CD8-positive, alpha-beta memory T cell (primary cell): ENCODE results near the gene ZFR. TPM values are rescaled to one million over a fixed set of nuclear protein-coding genes. Genes with fewer than 3 reads are reported as not detected.
A peak's percentile ranks its signal among the peaks of the same experiment; 100 is the strongest.

Experiments
- CTCF ChIA-PET: fragments of 350-600 bp; sonication (Branson Sonifier 250); formaldehyde crosslinking; loops from one replicate; lab custom pipeline; 2021; ENCODE audit warnings: antibody characterized with exemption; lab: Charles Lee
- POLR2A ChIA-PET: fragments of 350-600 bp; sonication (Branson Sonifier 250); formaldehyde crosslinking; loops from one replicate; lab custom pipeline; 2021; ENCODE audit warnings: antibody characterized with exemption; lab: Charles Lee
- DNase-seq, 5 donors: peaks; one replicate each; pipeline versions ENCODE4 v3.0.0 to v3.0.0-alpha.2; 2020 to 2022; ENCODE audit warnings: mixed read lengths in 1 of 5
- H3K27ac ChIP-seq: one replicate; pipeline ENCODE4 v1.7.0; 2013; ENCODE audit warnings: low read depth, mild to moderate bottlenecking, low read length, moderate library complexity
- H3K27me3 ChIP-seq: 2 replicates; pipeline ENCODE4 v1.7.0; 2013; ENCODE audit warnings: low read length, mild to moderate bottlenecking; ENCODE audit not compliant: insufficient read depth, poor library complexity, severe bottlenecking
- H3K36me3 ChIP-seq: 2 replicates; pipeline ENCODE4 v1.7.0; 2013; ENCODE audit warnings: mild to moderate bottlenecking, low read length, moderate library complexity; ENCODE audit not compliant: insufficient read depth
- H3K4me1 ChIP-seq: 2 replicates; pipeline ENCODE4 v1.7.0; 2013; ENCODE audit warnings: mild to moderate bottlenecking, low read length, moderate library complexity; ENCODE audit not compliant: insufficient read depth
- H3K4me3 ChIP-seq: 2 replicates; pipeline ENCODE4 v1.7.0; 2013; ENCODE audit warnings: mild to moderate bottlenecking, low read length
- H3K9me3 ChIP-seq: 2 replicates; pipeline ENCODE4 v1.7.0; 2013; ENCODE audit warnings: mild to moderate bottlenecking, low read length
- H3K27ac Mint-ChIP-seq, 8 donors: one replicate each; pipeline ENCODE4 v1.8.0; 2020 to 2021; ENCODE audit warnings: mixed read lengths in 8 of 8, mild to moderate bottlenecking in 6 of 8, inconsistent platforms in 3 of 8, moderate library complexity in 3 of 8
- H3K27me3 Mint-ChIP-seq, 2 donors: one replicate each; pipeline ENCODE4 v1.8.0; 2020 to 2021; ENCODE audit warnings: mixed read lengths in 2 of 2, mild to moderate bottlenecking in 1 of 2, moderate library complexity in 1 of 2
- H3K36me3 Mint-ChIP-seq, 3 donors: one replicate each; pipeline ENCODE4 v1.8.0; 2020 to 2021; ENCODE audit warnings: mixed read lengths in 3 of 3, inconsistent platforms in 1 of 3, mild to moderate bottlenecking in 1 of 3
- H3K4me1 Mint-ChIP-seq, 3 donors: one replicate each; pipeline ENCODE4 v1.8.0; 2020 to 2021; ENCODE audit warnings: mixed read lengths in 3 of 3, inconsistent platforms in 1 of 3, mild to moderate bottlenecking in 1 of 3
- H3K4me3 Mint-ChIP-seq, 7 donors: one replicate each; pipeline ENCODE4 v1.8.0; 2020 to 2021; ENCODE audit warnings: mixed read lengths in 7 of 7, mild to moderate bottlenecking in 6 of 7, moderate library complexity in 4 of 7, inconsistent platforms in 2 of 7
- H3K9me3 Mint-ChIP-seq, 5 donors: one replicate each; pipeline ENCODE4 v1.8.0; 2020 to 2022; ENCODE audit warnings: mixed read lengths in 5 of 5, mild to moderate bottlenecking in 3 of 5, moderate library complexity in 2 of 5, inconsistent platforms in 1 of 5
- polyA plus RNA-seq: library from polyadenylated mRNA; unstranded; fragments of 300-500 nt; fragmentation: Illumina TruSeq; gene quantifications from one replicate; pipeline ENCODE4 v1.2.3, GENCODE V29; 2021
- total RNA-seq, 2 experiments: library from RNA; stranded (reverse); gene quantifications; one replicate each; pipeline ENCODE4 v1.2.3, GENCODE V29; 2021

Gene ZFR
- total and polyA plus RNA-seq, 3 experiments from 2014 or later = 83.4 to 88.3 (median 87.5) TPM

DNA sequence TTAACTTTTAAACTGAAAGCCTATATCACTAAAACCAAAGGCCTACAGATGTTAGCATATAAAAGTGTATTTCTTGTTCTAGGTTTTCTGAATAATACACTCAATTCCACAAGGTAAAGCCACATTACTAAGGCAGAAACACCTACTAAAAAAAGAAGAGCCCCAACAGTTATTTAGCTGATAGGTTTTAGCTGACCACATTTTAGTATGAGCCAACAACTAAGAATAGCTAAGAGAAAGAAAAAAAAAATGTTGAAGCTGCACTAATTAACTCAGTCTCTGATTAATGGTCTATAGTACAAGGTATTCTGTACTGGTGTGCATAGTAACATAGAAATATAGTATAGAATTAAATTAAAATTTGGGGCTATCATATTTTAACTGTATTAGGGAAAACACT is 23.5 kb downstream of the ZFR start:
- peaks cover 44 to 77% (median 63%) of the 10 kb centered on the region in 3 donors for H3K4me1 Mint-ChIP-seq
- DNase-seq = no peak
- Histone ChIP-seq H3K4me3 (no peak overlapping the region), H3K4me1 (peaks cover 11% of the 10 kb centered on the region), H3K27me3 (no peaks in the 10 kb centered on the region), H3K27ac (no peak overlapping the region), H3K9me3 (no peaks in the 10 kb centered on the region), H3K36me3 (peaks cover 11% of the 10 kb centered on the region)
- H3K27ac Mint-ChIP-seq = peak overlapping the region in 4 of 8 donors; percentile 1 to 36 (median 32)
- ChIA-PET POLR2A (no interaction called here), CTCF (no interaction called here)
- H3K36me3 Mint-ChIP-seq = peaks cover 2 to 56% (median 8%) of the 10 kb centered on the region in 3 donors
- H3K27me3 Mint-ChIP-seq = no peaks in the 10 kb centered on the region
- no peak overlapping the region for H3K4me3 Mint-ChIP-seq
- peaks cover 0 to 2% (median 1%) of the 10 kb centered on the region in 5 donors for H3K9me3 Mint-ChIP-seq

DNA sequence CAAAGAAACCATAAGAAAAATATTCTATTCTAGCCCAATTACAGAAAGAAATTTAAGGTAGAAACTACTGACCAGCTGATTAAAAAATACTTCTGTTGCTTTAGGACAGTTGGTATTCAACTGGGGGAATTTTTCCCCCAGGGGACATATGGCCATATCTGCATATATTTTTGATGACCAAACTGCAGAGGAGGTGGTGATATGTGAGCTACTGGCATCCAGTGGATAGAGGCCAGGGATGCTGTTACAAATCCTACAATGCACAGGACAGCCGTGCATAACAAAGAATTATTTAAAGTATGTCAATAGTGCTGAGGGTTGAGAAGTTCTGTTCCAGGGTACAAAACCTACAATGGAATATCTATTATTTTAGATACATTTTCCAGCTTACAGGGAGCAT is 24.0 kb downstream of the ZFR start:
- H3K27me3 ChIP-seq = no peaks in the 10 kb centered on the region
- Mint-ChIP-seq H3K27me3 (no peaks in the 10 kb centered on the region), H3K9me3 (no peaks in the 10 kb centered on the region), H3K4me1 (peaks cover 45 to 74% (median 62%) of the 10 kb centered on the region in 3 donors), H3K36me3 (peaks cover 0 to 61% (median 7%) of the 10 kb centered on the region in 3 donors), H3K4me3 (no peak overlapping the region), H3K27ac (peak overlapping the region in 5 of 8 donors; percentile 3 to 59 (median 38))
- no peak overlapping the region for H3K4me3 ChIP-seq
- peaks cover 11% of the 10 kb centered on the region for H3K36me3 ChIP-seq
- no peak overlapping the region for H3K27ac ChIP-seq
- peaks cover 11% of the 10 kb centered on the region for H3K4me1 ChIP-seq
- DNase-seq = no peak
- CTCF ChIA-PET = no interaction called here
- POLR2A ChIA-PET = no interaction called here
- no peaks in the 10 kb centered on the region for H3K9me3 ChIP-seq

GRCh38 chr5:32419791-32420190 is 24.7 kb downstream of the ZFR start:
- Histone ChIP-seq H3K27me3 (no peaks in the 10 kb centered on the region), H3K4me1 (peaks cover 11% of the 10 kb centered on the region), H3K27ac (no peak overlapping the region), H3K9me3 (no peaks in the 10 kb centered on the region), H3K4me3 (no peak overlapping the region), H3K36me3 (peaks cover 14% of the 10 kb centered on the region)
- no peak for DNase-seq
- peaks cover 0 to 65% (median 7%) of the 10 kb centered on the region in 3 donors for H3K36me3 Mint-ChIP-seq
- no peak overlapping the region for H3K4me3 Mint-ChIP-seq
- no peaks in the 10 kb centered on the region for H3K9me3 Mint-ChIP-seq
- ChIA-PET POLR2A (no interaction called here), CTCF (no interaction called here)
- no peak overlapping the region for H3K27ac Mint-ChIP-seq
- H3K27me3 Mint-ChIP-seq = no peaks in the 10 kb centered on the region
- H3K4me1 Mint-ChIP-seq = peaks cover 42 to 66% (median 59%) of the 10 kb centered on the region in 3 donors

GRCh38 chr5:32413466-32414263 is 30.9 kb downstream of the ZFR start:
- POLR2A ChIA-PET = no interaction called here
- no peaks in the 10 kb centered on the region for H3K4me1 ChIP-seq

GRCh38 chr5:32410630-32411029 is 33.9 kb downstream of the ZFR start:
- no peak overlapping the region for H3K27ac ChIP-seq
- no peaks in the 10 kb centered on the region for H3K27me3 Mint-ChIP-seq
- no peak for DNase-seq
- H3K27me3 ChIP-seq = no peaks in the 10 kb centered on the region
- H3K36me3 Mint-ChIP-seq = peaks cover 4 to 84% (median 23%) of the 10 kb centered on the region in 3 donors
- no peaks in the 10 kb centered on the region for H3K4me1 ChIP-seq
- H3K27ac Mint-ChIP-seq = peak overlapping the region in 3 of 8 donors; percentile 4 to 58 (median 13)
- no peak overlapping the region for H3K4me3 ChIP-seq
- H3K36me3 ChIP-seq = peaks cover 53% of the 10 kb centered on the region
- ChIA-PET CTCF (interaction anchor here (1.2 to 1.4 kb wide), 3 partner anchors 13 to 179 kb away, joined by 3 to 4 read pairs (median 4); no protein-coding TSS in a partner anchor), POLR2A (no interaction called here)
- peaks cover 10 to 25% (median 13%) of the 10 kb centered on the region in 3 donors for H3K4me1 Mint-ChIP-seq
- no peaks in the 10 kb centered on the region for H3K9me3 ChIP-seq
- H3K4me3 Mint-ChIP-seq = no peak overlapping the region
- no peaks in the 10 kb centered on the region for H3K9me3 Mint-ChIP-seq

More at GRCh38 chr5:32413466-32414263, 30.9 kb downstream of the ZFR start:
- no peak overlapping the region for H3K4me3 Mint-ChIP-seq
- no peak for DNase-seq
- H3K36me3 Mint-ChIP-seq = peaks cover 4 to 83% (median 16%) of the 10 kb centered on the region in 3 donors
- Histone ChIP-seq H3K36me3 (peaks cover 42% of the 10 kb centered on the region), H3K4me3 (no peak overlapping the region), H3K9me3 (no peaks in the 10 kb centered on the region), H3K27ac (no peak overlapping the region), H3K27me3 (no peaks in the 10 kb centered on the region)
- H3K27me3 Mint-ChIP-seq = no peaks in the 10 kb centered on the region
- peak overlapping the region in 6 of 8 donors; percentile 2 to 87 (median 54) for H3K27ac Mint-ChIP-seq
- CTCF ChIA-PET = no interaction called here
- no peaks in the 10 kb centered on the region for H3K9me3 Mint-ChIP-seq
- peaks cover 21 to 30% (median 29%) of the 10 kb centered on the region in 3 donors for H3K4me1 Mint-ChIP-seq

DNA sequence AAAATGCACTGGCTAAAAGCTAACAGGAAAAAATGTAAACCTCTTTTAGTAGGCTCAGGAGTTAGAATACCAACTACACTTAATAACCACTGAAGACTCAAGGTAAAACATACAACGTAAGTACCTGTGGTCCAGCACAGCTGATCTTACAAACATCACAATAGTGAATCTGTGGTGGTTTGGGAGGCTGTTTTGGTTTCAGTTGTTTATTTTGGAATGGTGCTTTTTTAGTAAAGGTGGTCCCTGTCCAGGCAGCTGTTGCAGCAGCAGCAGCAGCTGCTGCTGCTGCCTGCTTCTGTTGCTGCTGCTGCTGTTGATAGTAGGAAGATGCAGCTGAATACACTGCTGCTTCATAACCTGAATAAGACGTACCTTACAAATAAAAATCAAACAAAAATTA is 37.9 kb downstream of the ZFR start:
- ChIA-PET CTCF (no interaction called here), POLR2A (no interaction called here)
- Histone ChIP-seq H3K27me3 (no peaks in the 10 kb centered on the region), H3K4me3 (no peak overlapping the region), H3K27ac (no peak overlapping the region), H3K9me3 (no peaks in the 10 kb centered on the region), H3K4me1 (no peaks in the 10 kb centered on the region), H3K36me3 (peaks cover 58% of the 10 kb centered on the region)
- no peaks in the 10 kb centered on the region for H3K27me3 Mint-ChIP-seq
- no peaks in the 10 kb centered on the region for H3K9me3 Mint-ChIP-seq
- H3K36me3 Mint-ChIP-seq = peaks cover 0 to 91% (median 24%) of the 10 kb centered on the region in 3 donors
- DNase-seq = no peak
- H3K4me1 Mint-ChIP-seq = peaks cover 4 to 8% (median 6%) of the 10 kb centered on the region in 3 donors
- peak overlapping the region in 1 of 8 donors; percentile 27 for H3K27ac Mint-ChIP-seq
- no peak overlapping the region for H3K4me3 Mint-ChIP-seq

DNA sequence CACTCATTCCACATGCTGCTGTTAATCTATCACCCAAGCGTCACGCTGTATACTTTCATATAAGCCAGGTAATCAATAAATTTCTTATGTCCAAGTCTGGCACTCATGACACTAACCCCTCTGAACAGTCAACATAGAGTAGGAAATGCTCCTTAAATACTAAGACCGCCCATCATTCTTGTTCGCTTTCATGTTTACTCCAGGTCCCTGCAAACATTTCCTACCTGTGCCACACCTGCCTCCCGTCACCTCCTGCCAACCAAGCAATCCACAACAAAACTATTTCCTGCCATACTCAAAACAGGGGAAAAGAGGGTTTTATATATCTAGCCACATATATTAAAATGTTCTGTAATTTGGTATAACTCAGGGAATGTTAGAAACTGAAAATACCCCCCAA is 39.0 kb downstream of the ZFR start:
- Mint-ChIP-seq H3K4me3 (no peak overlapping the region), H3K36me3 (peaks cover 0 to 91% (median 24%) of the 10 kb centered on the region in 3 donors), H3K27me3 (no peaks in the 10 kb centered on the region), H3K4me1 (peaks cover 3 to 4% (median 4%) of the 10 kb centered on the region in 3 donors), H3K9me3 (no peaks in the 10 kb centered on the region), H3K27ac (peak overlapping the region in 4 of 8 donors; percentile 4 to 56 (median 14))
- ChIA-PET POLR2A (no interaction called here), CTCF (no interaction called here)
- Histone ChIP-seq H3K36me3 (peaks cover 50% of the 10 kb centered on the region), H3K4me3 (no peak overlapping the region), H3K27ac (no peak overlapping the region), H3K4me1 (no peaks in the 10 kb centered on the region), H3K27me3 (no peaks in the 10 kb centered on the region), H3K9me3 (no peaks in the 10 kb centered on the region)
- DNase-seq = no peak

- H3K27ac ChIP-seq = no peak overlapping the region
- Mint-ChIP-seq H3K36me3 (peaks cover 0 to 92% (median 25%) of the 10 kb centered on the region in 3 donors), H3K27ac (no peak overlapping the region), H3K4me1 (peaks cover 3 to 4% (median 4%) of the 10 kb centered on the region in 3 donors), H3K9me3 (no peaks in the 10 kb centered on the region), H3K4me3 (no peak overlapping the region), H3K27me3 (no peaks in the 10 kb centered on the region)
- no peaks in the 10 kb centered on the region for H3K4me1 ChIP-seq
- no peaks in the 10 kb centered on the region for H3K9me3 ChIP-seq
- H3K36me3 ChIP-seq = peaks cover 52% of the 10 kb centered on the region
- CTCF ChIA-PET = no interaction called here
- no peaks in the 10 kb centered on the region for H3K27me3 ChIP-seq
- POLR2A ChIA-PET = no interaction called here
- DNase-seq = no peak
- no peak overlapping the region for H3K4me3 ChIP-seq
Measured at GRCh38 chr5:32403760-32404159, 40.8 kb downstream of the ZFR start.
